ENCODE measurements around the gene SH3RF1.

- no peak for TF ChIP-seq CTCF (IDR thresholded peaks at IDR 0.05; ENCODE audit: control extremely low read depth in 1 of 3, insufficient read depth in 1 of 3, low read depth in 1 of 3, low read length in 3 of 3)
- no peak for TF ChIP-seq CREB1 (IDR thresholded peaks at IDR 0.05)
- no peak for TF ChIP-seq ZNF274 (IDR thresholded peaks at IDR 0.05; ENCODE audit: borderline replicate concordance, extremely low read depth, low read length)
- no peak for TF ChIP-seq POLR2AphosphoS5 (IDR thresholded peaks at IDR 0.05; ENCODE audit: low read depth, low read length)
- no peak for TF ChIP-seq EZH2 (IDR thresholded peaks at IDR 0.05; ENCODE audit: low read depth, low read length, severe bottlenecking)
- no peak for TF ChIP-seq RFX5 (IDR thresholded peaks at IDR 0.05; ENCODE audit: borderline replicate concordance, low read depth, low read length)
- no peak for TF ChIP-seq RAD21 (IDR thresholded peaks at IDR 0.05 in 1 of 2, conservative IDR thresholded peaks at IDR 0.05 in 1 of 2; ENCODE audit: low read depth in 2 of 2, low read length in 2 of 2)
- no peak for TF ChIP-seq TAF1 (IDR thresholded peaks at IDR 0.05; ENCODE audit: low read depth, low read length)
These were observed 4.1 kb downstream of the SH3RF1 start for GRCh38 chr4:169266661-169267060.
